ENCODE results near the gene SH3RF3. TPM values are rescaled to one million over a fixed set of nuclear protein-coding genes. Genes with fewer than 3 reads are reported as not detected.

Gene SH3RF3
- total RNA-seq, 1 experiment from 2014 or later, result 4.9 TPM

DNA sequence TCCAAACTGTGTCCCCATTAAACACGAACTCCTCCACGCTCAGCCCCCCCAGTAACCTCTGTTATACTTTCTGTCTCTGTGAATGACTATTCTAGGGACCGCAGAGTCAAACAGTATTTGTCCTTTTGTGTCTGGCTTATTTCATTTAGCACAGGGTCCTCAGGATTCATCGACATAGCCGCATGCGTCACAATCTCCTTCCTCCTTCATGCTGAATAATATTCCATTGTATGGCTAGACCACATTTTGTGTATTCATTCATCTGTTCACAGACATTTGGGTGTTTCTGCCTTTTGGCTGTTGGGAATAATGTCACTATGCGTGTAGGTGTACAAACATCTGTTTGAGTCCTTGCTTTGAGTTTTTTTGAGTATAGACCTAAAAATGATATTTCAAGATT, 80.9 kb downstream of the SH3RF3 start:
- ATAC-seq (no peak), DNase-seq (ENCODE audit: low read depth, low spot score) (no peak)
- Histone ChIP-seq H3K27me3 (ENCODE audit: control insufficient read depth, insufficient read depth, low read length) (no peaks in the 10 kb centered on the region; the same call in 1 of the 2 replicates), H3K9me3 (ENCODE audit: control insufficient read depth, insufficient read depth, low read depth, low read length) (no peaks in the 10 kb centered on the region), H3K4me1 (ENCODE audit: control insufficient read depth, insufficient read depth, low read length) (peaks cover 24% of the 10 kb centered on the region), H3K4me3 (ENCODE audit: low read depth in 2 of 2, low read length in 2 of 2) (no peak overlapping the region), H3K36me3 (ENCODE audit: control insufficient read depth, insufficient read depth, low read length) (no peaks in the 10 kb centered on the region), H3K27ac (ENCODE audit: low read length) (peak overlapping the region; percentile 19; the same call in 1 of the 2 replicates)
- BruUV-seq (replicated peaks), result no TSS peak
- intact Hi-C loops (cut with micrococcal nuclease; ENCODE audit: unreplicated experiment) (no loop called here), in situ Hi-C loops (cut with HindIII; ENCODE audit: low pct_unique_long_range_greater_than_20kb, low sequenced_read_pairs) (no loop called here)
- ChIA-PET POLR2A (no interaction called here), CTCF (no interaction called here)
- no peak for TF ChIP-seq TCF7L2 (IDR thresholded peaks at IDR 0.05; ENCODE audit: low read depth, low read length)
- TF ChIP-seq, protein P1, sequence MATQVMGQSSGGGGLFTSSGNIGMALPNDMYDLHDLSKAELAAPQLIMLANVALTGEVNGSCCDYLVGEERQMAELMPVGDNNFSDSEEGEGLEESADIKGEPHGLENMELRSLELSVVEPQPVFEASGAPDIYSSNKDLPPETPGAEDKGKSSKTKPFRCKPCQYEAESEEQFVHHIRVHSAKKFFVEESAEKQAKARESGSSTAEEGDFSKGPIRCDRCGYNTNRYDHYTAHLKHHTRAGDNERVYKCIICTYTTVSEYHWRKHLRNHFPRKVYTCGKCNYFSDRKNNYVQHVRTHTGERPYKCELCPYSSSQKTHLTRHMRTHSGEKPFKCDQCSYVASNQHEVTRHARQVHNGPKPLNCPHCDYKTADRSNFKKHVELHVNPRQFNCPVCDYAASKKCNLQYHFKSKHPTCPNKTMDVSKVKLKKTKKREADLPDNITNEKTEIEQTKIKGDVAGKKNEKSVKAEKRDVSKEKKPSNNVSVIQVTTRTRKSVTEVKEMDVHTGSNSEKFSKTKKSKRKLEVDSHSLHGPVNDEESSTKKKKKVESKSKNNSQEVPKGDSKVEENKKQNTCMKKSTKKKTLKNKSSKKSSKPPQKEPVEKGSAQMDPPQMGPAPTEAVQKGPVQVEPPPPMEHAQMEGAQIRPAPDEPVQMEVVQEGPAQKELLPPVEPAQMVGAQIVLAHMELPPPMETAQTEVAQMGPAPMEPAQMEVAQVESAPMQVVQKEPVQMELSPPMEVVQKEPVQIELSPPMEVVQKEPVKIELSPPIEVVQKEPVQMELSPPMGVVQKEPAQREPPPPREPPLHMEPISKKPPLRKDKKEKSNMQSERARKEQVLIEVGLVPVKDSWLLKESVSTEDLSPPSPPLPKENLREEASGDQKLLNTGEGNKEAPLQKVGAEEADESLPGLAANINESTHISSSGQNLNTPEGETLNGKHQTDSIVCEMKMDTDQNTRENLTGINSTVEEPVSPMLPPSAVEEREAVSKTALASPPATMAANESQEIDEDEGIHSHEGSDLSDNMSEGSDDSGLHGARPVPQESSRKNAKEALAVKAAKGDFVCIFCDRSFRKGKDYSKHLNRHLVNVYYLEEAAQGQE (IDR thresholded peaks at IDR 0.05; ENCODE audit: insufficient read depth in 1 of 2, low read depth in 2 of 2, low read length in 1 of 2), result no peak
- TF ChIP-seq SIN3A (IDR thresholded peaks at IDR 0.05; ENCODE audit: borderline replicate concordance, insufficient read depth, low read depth, low read length), result no peak
- TF ChIP-seq, protein P2, sequence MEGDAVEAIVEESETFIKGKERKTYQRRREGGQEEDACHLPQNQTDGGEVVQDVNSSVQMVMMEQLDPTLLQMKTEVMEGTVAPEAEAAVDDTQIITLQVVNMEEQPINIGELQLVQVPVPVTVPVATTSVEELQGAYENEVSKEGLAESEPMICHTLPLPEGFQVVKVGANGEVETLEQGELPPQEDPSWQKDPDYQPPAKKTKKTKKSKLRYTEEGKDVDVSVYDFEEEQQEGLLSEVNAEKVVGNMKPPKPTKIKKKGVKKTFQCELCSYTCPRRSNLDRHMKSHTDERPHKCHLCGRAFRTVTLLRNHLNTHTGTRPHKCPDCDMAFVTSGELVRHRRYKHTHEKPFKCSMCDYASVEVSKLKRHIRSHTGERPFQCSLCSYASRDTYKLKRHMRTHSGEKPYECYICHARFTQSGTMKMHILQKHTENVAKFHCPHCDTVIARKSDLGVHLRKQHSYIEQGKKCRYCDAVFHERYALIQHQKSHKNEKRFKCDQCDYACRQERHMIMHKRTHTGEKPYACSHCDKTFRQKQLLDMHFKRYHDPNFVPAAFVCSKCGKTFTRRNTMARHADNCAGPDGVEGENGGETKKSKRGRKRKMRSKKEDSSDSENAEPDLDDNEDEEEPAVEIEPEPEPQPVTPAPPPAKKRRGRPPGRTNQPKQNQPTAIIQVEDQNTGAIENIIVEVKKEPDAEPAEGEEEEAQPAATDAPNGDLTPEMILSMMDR (IDR thresholded peaks at IDR 0.05), result no peak
- no peak for TF ChIP-seq POLR2AphosphoS5 (IDR thresholded peaks at IDR 0.05; ENCODE audit: low read depth, low read length)

DNA sequence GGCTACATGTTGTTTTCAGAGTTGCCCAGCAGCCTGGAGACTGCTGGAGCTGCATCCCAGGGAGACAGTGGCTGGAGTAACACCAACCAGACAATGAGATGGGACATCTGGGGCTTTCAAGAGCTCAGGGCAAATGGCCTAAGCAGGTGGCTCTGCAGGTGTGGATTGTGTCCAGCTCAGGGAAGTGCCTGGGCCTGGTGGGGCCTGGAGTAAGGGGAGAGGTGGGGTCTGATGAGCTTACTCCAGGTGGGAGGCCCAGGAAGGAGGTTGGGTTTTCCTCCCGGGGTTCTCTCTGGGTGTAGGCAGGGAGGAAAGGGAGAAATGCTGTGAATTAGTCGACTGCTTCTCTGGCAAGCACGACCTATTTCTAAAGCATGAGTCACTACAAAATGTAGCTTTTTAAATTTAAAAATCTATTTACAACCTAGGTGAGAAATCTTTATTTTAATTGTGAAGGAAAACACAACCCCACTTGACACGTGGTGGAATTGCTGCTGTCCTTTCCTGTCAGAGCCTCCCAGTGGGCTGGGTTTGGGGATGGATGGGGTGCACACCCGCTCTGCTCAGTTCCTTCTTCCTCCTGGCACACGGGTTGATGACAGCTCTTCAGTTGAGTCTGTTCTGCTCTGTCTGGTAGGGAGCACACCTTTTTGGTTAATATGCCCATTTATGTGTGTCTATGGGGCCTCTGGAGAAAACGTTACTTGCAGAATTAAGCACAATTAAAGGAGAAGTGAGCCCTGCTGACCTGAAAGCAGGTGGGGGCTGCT, 81.6 kb downstream of the SH3RF3 start:
- H3K4me1 ChIP-seq (ENCODE audit: control insufficient read depth, insufficient read depth, low read length), result peaks cover 31% of the 10 kb centered on the region
- no TSS peak for BruUV-seq (replicated peaks)
- H3K36me3 ChIP-seq (ENCODE audit: control insufficient read depth, insufficient read depth, low read length), result no peaks in the 10 kb centered on the region
- in situ Hi-C loops (cut with HindIII; ENCODE audit: low pct_unique_long_range_greater_than_20kb, low sequenced_read_pairs), result no loop called here
- ChIA-PET POLR2A (no interaction called here), CTCF (no interaction called here)
- no peak overlapping the region; the same call in 1 of the 2 replicates for H3K27ac ChIP-seq (ENCODE audit: low read length)
- intact Hi-C loops (cut with micrococcal nuclease; ENCODE audit: unreplicated experiment), result no loop called here
- H3K27me3 ChIP-seq (ENCODE audit: control insufficient read depth, insufficient read depth, low read length), result no peaks in the 10 kb centered on the region; the same call in 1 of the 2 replicates
- no peak overlapping the region for H3K4me3 ChIP-seq (ENCODE audit: low read depth in 2 of 2, low read length in 2 of 2)
- ATAC-seq (no peak), DNase-seq (ENCODE audit: low read depth, low spot score) (no peak)
- TF ChIP-seq, protein P2 (IDR thresholded peaks at IDR 0.05), result no peak
- TF ChIP-seq TCF7L2 (IDR thresholded peaks at IDR 0.05; ENCODE audit: low read depth, low read length), result no peak
- no peaks in the 10 kb centered on the region for H3K9me3 ChIP-seq (ENCODE audit: control insufficient read depth, insufficient read depth, low read depth, low read length)

Data from Panc1 (cell line).